Muscle layer of duodenum (tissue), 2 donors: Measurements from ENCODE around the gene AKR1C2.
"Not testable (repeated sequence)": the region's sequence is repeated elsewhere in the genome, so short reads cannot be mapped to it uniquely, and the experiment has no call there.

Experiments
- H3K27ac ChIP-seq: one replicate; pipeline ENCODE4 v1.7.0; 2013; ENCODE audit warnings: mild to moderate bottlenecking, low read length
- H3K27me3 ChIP-seq: one replicate; pipeline ENCODE4 v1.7.0; 2013; ENCODE audit warnings: low read depth, mild to moderate bottlenecking, control low read depth, low read length
- H3K36me3 ChIP-seq, 2 donors: one replicate each; pipeline ENCODE4 v1.7.0; 2013; ENCODE audit warnings: low read length in 2 of 2, control low read depth in 1 of 2, mild to moderate bottlenecking in 1 of 2; ENCODE audit not compliant: insufficient read depth in 2 of 2, control insufficient read depth in 1 of 2
- H3K4me1 ChIP-seq, 2 donors: one replicate each; pipeline ENCODE4 v1.7.0; 2013; ENCODE audit warnings: low read length in 2 of 2, mild to moderate bottlenecking in 2 of 2, control low read depth in 1 of 2, moderate library complexity in 1 of 2; ENCODE audit not compliant: insufficient read depth in 2 of 2, control insufficient read depth in 1 of 2
- H3K4me3 ChIP-seq, 2 donors: one replicate each; pipeline ENCODE4 v1.7.0; 2013; ENCODE audit warnings: low read length in 2 of 2, low read depth in 1 of 2, mild to moderate bottlenecking in 1 of 2
- H3K9me3 ChIP-seq, 2 donors: one replicate each; pipeline ENCODE4 v1.7.0; 2013; ENCODE audit warnings: low read length in 2 of 2, control low read depth in 1 of 2, mild to moderate bottlenecking in 1 of 2; ENCODE audit not compliant: control insufficient read depth in 1 of 2
- donor health status: healthy.

Gene AKR1C2

GRCh38 chr10:5008857-5009548, 5.3 kb upstream of the AKR1C2 start:
- H3K4me1 ChIP-seq, H3K27ac ChIP-seq, H3K36me3 ChIP-seq, H3K27me3 ChIP-seq, H3K9me3 ChIP-seq, H3K4me3 ChIP-seq: not testable (repeated sequence)

DNA sequence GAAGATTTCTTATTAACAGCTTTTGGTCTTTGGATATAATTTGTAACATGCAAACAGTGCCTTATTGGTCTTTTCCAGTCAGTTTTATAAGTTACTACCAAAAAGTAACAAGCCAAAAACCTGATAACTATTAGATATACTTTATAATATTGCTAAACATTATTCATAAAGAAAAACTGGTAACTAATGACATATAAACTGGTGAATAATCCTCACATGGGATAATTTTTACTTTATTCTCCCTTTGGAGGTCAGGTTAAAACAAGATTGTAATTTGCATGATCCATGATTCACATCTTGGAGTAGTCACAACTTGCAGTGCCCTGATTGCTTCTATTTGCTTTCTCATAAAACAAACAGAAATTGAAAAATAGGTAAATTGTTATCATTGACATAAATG, 844 bp upstream of the AKR1C2 start:
- H3K27me3 ChIP-seq, H3K4me1 ChIP-seq, H3K9me3 ChIP-seq, H3K4me3 ChIP-seq, H3K27ac ChIP-seq, H3K36me3 ChIP-seq: not testable (repeated sequence)

DNA sequence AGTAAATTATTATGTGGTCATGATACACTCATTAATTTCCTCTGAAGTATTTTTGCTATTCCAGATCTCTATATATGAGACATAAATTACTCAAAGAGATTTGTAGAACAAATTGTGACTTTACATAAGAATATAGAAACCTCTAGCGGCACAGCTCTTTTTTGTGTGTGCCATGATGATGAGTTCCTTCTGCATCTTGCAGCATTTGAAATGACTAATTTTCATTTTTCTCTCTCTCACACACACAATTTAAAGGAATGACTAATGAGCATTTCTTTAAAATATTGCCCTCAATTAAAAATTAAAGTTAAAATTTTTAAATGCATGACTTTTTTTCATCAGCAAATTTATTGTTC, 351 bp upstream of the AKR1C2 start:
- H3K27me3 ChIP-seq, H3K27ac ChIP-seq, H3K36me3 ChIP-seq, H3K4me3 ChIP-seq, H3K9me3 ChIP-seq, H3K4me1 ChIP-seq: not testable (repeated sequence)

- no peaks in the 10 kb centered on the region for H3K9me3 ChIP-seq
- no peaks in the 10 kb centered on the region for H3K36me3 ChIP-seq
- H3K27me3 ChIP-seq = no peaks in the 10 kb centered on the region
- no peaks in the 10 kb centered on the region for H3K4me1 ChIP-seq
- H3K27ac ChIP-seq = no peak overlapping the region
- H3K4me3 ChIP-seq = no peak overlapping the region
Measured at GRCh38 chr10:5002013-5002727, 1.5 kb downstream of the AKR1C2 start.

- H3K4me3 ChIP-seq = no peak overlapping the region
- H3K4me1 ChIP-seq = no peaks in the 10 kb centered on the region
- H3K9me3 ChIP-seq = no peaks in the 10 kb centered on the region
- no peaks in the 10 kb centered on the region for H3K36me3 ChIP-seq
- no peak overlapping the region for H3K27ac ChIP-seq
- no peaks in the 10 kb centered on the region for H3K27me3 ChIP-seq
Measured at GRCh38 chr10:4998671-4999070, 5.0 kb downstream of the AKR1C2 start.

DNA sequence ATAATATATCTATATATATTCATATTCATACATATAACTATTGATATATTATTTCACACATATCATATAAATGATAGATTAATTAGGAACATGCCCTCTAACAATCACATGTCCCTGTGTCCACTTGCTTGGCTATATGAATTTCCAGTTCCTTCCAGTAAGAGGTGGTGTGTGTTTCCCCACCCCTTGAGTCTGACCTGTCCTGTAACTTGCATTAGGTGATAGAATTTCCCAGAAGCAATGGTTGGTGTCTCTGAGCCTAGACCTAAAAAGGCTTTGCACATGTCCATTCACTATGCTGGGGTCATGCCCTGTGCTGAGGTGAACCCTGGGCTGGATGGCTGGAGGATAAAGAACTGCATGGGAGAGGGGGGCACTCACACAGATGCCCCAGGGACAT, 9.4 kb downstream of the AKR1C2 start:
- not testable (repeated sequence) for H3K27me3 ChIP-seq, H3K36me3 ChIP-seq, H3K4me1 ChIP-seq, H3K27ac ChIP-seq, H3K4me3 ChIP-seq, H3K9me3 ChIP-seq

GRCh38 chr10:4992564-4992963, 11.1 kb downstream of the AKR1C2 start:
- not testable (repeated sequence) for H3K9me3 ChIP-seq

DNA sequence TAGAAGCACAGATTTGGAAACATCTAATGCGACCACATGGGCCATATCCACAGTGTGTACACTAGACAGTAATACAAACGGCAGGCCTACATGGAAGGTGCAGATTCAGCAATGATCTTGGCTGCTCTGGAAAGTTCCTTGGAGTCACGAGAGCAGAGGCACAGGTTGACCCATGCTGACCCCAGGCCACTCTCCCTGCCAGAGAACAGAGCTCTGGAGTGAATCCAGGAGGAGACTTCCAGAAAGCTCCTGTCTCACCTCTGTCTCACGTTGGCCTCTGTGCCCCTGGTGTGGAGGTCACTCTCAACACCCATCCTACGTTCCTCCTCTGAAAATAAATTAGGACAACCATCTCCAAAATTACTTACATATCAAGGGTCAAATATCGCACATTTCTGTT, 12.2 kb downstream of the AKR1C2 start:
- H3K9me3 ChIP-seq, H3K27ac ChIP-seq, H3K27me3 ChIP-seq, H3K4me3 ChIP-seq, H3K36me3 ChIP-seq, H3K4me1 ChIP-seq: not testable (repeated sequence)

More at GRCh38 chr10:4992564-4992963, 11.1 kb downstream of the AKR1C2 start:
- not testable (repeated sequence) for H3K36me3 ChIP-seq, H3K27me3 ChIP-seq, H3K4me1 ChIP-seq, H3K4me3 ChIP-seq, H3K27ac ChIP-seq

GRCh38 chr10:4990217-4990616, 13.4 kb downstream of the AKR1C2 start:
- Histone ChIP-seq H3K9me3 (no peaks in the 10 kb centered on the region), H3K27ac (no peak overlapping the region), H3K4me3 (no peak overlapping the region), H3K4me1 (no peaks in the 10 kb centered on the region), H3K27me3 (no peaks in the 10 kb centered on the region), H3K36me3 (no peaks in the 10 kb centered on the region)

DNA sequence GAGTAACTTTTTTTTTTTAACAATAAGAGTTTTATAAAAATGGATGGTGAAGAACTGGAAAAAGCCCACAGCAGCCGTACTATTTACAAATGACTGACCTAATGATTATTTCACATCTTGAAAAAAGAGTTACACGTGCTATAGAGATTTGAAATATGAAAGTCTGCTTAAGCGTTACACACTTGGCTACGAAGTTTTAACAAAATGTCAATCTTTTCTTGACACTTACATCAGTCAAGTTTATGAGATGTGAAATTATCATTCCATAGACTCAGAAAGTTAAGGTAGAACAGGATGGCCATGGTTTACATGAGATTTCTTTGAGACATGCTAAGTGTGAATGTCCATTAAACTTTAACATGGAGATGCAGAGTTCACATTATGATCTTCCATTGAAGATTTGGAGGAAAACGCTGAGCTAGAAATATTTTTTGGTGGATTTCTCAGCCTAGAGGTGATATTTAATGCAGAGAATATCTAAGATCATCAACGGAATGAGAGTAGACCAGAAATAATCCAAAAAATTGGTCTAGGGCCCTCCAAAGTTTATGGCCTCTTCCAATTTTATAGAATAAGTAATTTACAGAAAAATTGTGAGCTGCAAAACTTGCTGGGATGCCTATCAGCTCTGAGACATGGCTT, 15.5 kb downstream of the AKR1C2 start:
- not testable (repeated sequence) for H3K9me3 ChIP-seq, H3K27me3 ChIP-seq, H3K4me3 ChIP-seq, H3K36me3 ChIP-seq, H3K27ac ChIP-seq, H3K4me1 ChIP-seq

DNA sequence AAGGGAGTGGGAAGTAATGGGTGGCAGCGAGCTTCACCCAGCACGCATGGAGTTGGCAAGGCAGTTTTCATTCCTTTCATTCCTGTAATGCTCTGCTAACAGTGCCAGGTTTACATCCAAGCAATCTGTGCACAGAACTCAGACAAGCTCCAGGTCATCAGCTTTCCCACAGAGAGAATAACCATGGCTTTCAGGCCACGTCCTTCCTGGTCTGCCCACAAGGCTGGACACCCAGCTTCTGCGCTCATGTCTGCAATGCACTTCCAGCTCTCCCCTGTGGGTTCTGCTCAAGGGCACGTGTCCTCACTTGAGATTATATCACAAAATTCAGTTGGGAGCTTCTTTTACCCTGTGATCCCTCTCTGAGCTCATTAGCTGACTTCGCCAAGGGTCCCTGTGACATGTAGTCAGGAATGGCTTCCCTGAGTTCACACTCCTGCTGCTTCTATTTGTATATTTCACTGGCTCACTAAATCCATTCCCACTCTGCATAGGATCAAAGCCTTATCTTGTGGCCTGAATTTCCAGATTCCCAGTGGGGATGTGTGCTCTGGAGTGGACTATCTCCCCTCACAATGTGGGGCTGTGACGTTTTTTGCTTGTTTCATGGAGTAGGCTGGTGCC, 18.6 kb downstream of the AKR1C2 start:
- H3K4me1 ChIP-seq = peaks cover 0 to 16% of the 10 kb centered on the region in 2 donors
- no peaks in the 10 kb centered on the region for H3K9me3 ChIP-seq
- H3K27ac ChIP-seq = no peak overlapping the region
- H3K27me3 ChIP-seq = no peaks in the 10 kb centered on the region
- H3K4me3 ChIP-seq = no peak overlapping the region
- H3K36me3 ChIP-seq = no peaks in the 10 kb centered on the region
